ENCODE data around the gene CTAG2.
"Not testable (repeated sequence)": the region's sequence is repeated elsewhere in the genome, so short reads cannot be mapped to it uniquely, and the experiment has no call there.

Gene CTAG2

GRCh38 chrX:154645745-154646378 is 7.5 kb downstream of the CTAG2 start:
- DNase-seq = not testable (repeated sequence)

DNA sequence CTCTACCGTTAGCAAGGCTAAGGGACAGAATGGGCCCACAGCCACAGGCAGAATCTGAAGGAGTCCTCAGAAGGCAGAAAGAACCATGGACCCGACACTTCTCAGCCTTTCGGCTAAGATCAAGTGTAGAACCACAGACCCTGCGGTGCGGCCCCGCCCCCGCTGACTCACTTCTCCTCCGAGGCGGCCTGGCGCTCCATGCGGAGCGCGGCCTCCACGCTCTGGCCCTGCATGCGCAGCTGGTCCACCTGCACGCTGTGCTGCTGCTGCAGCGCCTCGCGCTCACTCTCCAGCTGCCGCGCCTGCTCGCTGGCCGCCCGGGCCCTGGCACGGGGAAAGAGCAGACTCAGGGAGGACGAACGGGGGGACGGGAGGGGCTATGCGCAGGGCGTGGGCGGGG is 9.7 kb downstream of the CTAG2 start:
- not testable (repeated sequence) for DNase-seq

- DNase-seq = not testable (repeated sequence)
Observed at GRCh38 chrX:154641740-154642139, 11.6 kb downstream of the CTAG2 start.

DNA sequence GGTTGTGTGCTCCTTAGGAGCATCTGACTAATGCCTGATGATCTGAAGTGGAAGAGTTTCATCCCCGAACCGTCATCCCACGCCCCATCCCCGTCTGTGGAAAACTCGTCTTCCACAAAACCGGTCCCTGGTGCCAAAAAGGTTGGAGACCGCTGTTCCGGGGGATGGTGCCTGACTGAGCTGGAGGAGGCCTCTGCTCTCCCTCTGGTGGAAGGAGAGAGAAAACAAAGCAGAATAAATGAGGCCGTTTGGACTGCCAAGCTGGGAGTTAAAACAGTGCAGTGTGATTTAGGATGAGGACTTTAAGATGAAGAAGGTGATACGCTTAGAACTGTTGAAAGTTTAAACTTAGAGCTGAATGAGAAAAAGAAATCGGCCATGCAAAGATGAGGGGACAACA is 19.7 kb downstream of the CTAG2 start:
- DNase-seq = not testable (repeated sequence)

- not testable (repeated sequence) for DNase-seq
Observed at GRCh38 chrX:154630949-154631348, 22.4 kb downstream of the CTAG2 start.

DNA sequence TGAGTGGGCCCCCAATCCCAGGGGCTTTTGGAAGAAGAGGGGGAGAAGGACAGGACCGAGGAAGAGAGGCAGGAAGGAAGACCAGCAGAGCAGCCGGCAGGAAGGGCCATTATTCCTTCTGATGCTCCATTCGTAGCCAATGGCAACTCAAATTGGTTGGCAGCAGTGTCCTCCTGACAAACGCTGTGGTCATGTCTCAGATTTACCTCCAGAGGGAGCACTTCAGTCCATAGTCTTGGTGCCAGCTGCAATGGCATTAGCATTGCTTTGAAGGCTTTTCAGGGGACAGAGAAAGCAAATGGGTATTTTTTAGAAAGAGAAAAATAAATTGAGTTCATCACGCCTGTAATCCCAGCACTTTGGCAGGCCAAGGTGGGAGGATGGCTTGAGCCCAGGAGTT is 24.4 kb downstream of the CTAG2 start:
- DNase-seq = not testable (repeated sequence)

DNA sequence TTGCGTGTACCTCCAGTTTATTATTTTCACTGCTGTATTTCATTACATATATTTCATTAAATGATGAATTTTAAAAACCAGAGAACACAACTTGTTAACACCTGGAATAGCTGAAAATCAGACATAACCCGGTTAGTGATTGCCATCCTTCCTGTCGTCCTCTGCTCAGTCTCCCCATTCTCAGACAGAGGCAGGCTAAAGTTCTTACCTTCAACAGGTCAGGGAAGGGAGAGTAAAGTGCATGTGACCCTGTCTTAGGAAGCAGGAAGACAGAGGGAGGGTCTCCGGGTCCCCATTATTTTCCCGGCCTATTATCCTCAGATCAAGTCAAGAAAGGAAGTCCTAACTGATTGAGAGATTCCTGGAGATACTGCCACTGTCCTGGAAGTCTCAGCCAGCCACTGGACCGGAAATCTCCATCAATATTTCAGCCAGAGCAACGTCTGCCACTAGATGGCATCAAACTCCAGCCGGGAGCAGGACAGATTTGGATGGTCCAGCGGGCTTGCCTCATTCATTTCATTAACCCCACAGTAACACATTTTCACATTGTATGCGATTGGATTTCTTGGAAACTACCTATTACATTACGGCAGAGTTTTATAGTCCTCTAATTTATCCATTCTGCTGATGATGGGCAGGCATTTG is 32.5 kb downstream of the CTAG2 start:
- not testable (repeated sequence) for DNase-seq

- not testable (repeated sequence) for DNase-seq
Observed at GRCh38 chrX:154619182-154619581, 34.2 kb downstream of the CTAG2 start, which contains the start of gene CTAG1B. Gene CTAG1B (minus strand): TSS chrX:154619282. CDS start chrX:154619218, 64 bp downstream.

DNA sequence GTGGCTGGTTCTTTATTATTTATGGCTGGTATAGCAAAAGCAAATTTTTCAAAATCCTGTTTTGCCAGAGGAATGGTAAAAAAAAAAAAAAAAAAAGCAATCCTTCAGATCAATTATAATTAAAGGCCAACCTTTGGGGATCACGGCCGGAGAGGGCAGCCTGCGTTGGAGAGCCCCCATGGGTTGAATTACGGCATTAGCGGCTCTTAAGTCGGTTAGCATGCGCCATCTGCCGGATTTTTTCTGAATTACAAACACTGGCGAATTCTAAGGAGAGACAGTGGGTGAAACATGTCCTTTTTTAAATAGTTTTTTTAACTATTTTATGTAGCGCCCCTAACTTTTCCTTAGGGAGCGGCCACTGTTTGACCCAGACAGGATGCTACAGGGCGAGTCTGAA is 39.8 kb downstream of the CTAG2 start:
- not testable (repeated sequence) for DNase-seq

GRCh38 chrX:154611146-154611545 is 42.2 kb downstream of the CTAG2 start:
- not testable (repeated sequence) for DNase-seq

DNA sequence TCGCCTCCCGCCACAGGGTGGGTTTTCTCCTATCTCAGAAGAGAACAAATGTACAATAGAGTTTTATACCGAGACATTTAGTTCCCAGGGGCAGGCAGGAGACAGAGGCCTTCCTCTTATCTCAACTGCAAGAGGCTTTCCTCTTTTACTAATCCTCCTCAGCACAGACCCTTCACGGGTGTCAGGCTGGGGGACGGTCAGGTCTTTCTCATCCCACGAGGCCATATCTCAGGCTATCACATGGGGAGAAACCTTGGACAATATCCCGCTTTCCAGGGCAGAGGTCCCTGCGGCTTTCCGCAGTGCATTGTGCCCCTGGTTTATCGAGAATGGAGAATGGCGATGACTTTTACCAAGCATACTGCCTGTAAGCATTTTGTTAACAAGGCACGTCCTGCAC is 44.6 kb downstream of the CTAG2 start:
- DNase-seq = not testable (repeated sequence)

GRCh38 chrX:154607976-154608375 is 45.4 kb downstream of the CTAG2 start:
- not testable (repeated sequence) for DNase-seq

DNA sequence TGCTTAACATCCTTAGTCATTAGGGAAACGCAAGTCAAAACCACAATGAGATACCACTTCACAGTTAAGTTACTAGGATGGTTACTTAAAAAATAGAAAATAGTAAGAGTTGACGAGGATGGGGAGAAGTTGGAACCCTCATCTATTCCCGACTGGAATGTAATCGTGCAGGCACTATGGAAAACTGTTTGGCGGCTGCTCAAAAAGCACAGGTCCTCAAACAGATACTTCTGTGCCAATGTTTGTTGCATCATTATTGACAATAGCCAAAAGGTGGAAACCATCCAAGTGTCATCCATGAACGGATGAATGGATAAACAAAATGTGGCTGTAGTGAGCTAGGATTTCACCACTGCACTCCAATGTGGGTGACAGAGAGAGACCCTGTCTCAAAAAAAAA is 46.0 kb downstream of the CTAG2 start:
- no peak for DNase-seq

GRCh38 chrX:154605566-154605965 is 47.8 kb downstream of the CTAG2 start:
- no peak for DNase-seq

GRCh38 chrX:154603438-154604430 is 49.6 kb downstream of the CTAG2 start:
- DNase-seq = no peak

- DNase-seq = no peak
Observed at GRCh38 chrX:154602766-154603437, 50.5 kb downstream of the CTAG2 start.

DNA sequence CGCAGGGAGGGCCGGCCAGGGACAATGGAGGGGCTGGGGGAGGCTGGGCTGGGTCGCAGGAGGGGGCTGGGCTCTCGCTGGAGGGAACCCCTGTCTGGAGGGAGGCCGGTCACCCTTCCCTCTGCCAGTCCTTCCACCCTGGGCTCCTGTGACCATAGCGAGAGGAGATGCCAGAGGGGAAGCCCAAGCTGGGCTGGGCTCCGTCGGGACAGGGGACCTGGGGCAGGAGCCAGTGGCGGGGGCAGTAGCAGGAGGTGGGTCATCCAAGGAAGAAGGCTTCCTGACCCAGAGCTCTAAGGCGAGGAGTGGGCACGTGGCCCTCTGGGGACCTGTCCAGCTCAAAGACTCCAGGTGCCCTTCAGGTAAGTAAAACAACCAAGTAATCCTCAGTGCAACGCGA is 51.2 kb downstream of the CTAG2 start:
- DNase-seq = no peak

All from activated CD4-positive, alpha-beta T cell treated with anti-CD3 and anti-CD28 coated beads, Interleukin-2, amount 50 U/mL, for 48 hours (primary cell).